Subcutaneous abdominal adipose tissue (tissue), 5 donors: Measurements from ENCODE around the gene UBA5.

Experiments used
- H3K27ac ChIP-seq: one replicate; pipeline ENCODE4 v1.7.0; 2013; ENCODE audit warnings: low read depth, mild to moderate bottlenecking, inconsistent platforms, low read length, moderate library complexity
- H3K27me3 ChIP-seq, 5 donors: one replicate each; pipeline ENCODE4 v1.7.0; 2013; ENCODE audit warnings: low read length in 5 of 5, inconsistent platforms in 1 of 5; ENCODE audit not compliant: control insufficient read depth in 5 of 5, insufficient read depth in 4 of 5
- H3K36me3 ChIP-seq, 5 donors: one replicate each; pipeline ENCODE4 v1.7.0; 2013; ENCODE audit warnings: low read length in 5 of 5; ENCODE audit not compliant: control insufficient read depth in 5 of 5, insufficient read depth in 5 of 5
- H3K4me1 ChIP-seq, 5 donors: one replicate each; pipeline ENCODE4 v1.7.0; 2013; ENCODE audit warnings: low read length in 5 of 5, mild to moderate bottlenecking in 3 of 5, moderate library complexity in 1 of 5; ENCODE audit not compliant: control insufficient read depth in 5 of 5, insufficient read depth in 5 of 5
- H3K4me3 ChIP-seq, 5 donors: one replicate each; pipeline ENCODE4 v1.7.0; 2013; ENCODE audit warnings: low read length in 5 of 5, low read depth in 1 of 5
- H3K9ac ChIP-seq, 5 donors: one replicate each; pipeline ENCODE4 v1.7.0; 2013; ENCODE audit warnings: low read length in 5 of 5, mild to moderate bottlenecking in 4 of 5, moderate library complexity in 3 of 5
- H3K9me3 ChIP-seq, 5 donors: one replicate each; pipeline ENCODE4 v1.7.0; 2013; ENCODE audit warnings: low read length in 5 of 5; ENCODE audit not compliant: control insufficient read depth in 5 of 5
- donor health status: healthy.
- donor health status: healthy.
- donor health status: healthy.
- donor health status: healthy.
- donor health status: healthy.

UBA5 gene

DNA sequence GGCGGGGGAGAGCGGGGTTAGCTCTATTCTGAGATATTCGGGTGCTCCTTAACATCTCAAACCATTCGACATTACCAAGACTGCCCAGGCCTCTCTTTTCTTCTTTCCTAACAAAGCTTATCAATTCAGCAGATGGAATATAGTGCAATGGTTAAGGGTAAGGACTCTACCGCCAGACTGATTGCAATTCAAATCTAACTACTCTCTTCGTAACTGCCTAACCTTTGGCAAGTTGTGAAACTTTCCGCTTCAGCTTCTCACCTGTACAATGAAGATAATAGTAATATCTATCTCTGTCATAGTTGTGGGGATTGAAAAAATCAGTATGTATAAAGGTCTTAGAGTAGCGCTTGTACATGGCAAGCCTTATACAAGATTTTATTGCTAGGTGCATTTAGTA, 972 bp downstream of the UBA5 start:
- Histone ChIP-seq H3K9ac (peak overlapping the region; percentile 69 to 93 (median 89)), H3K4me3 (peak overlapping the region; percentile 77 to 97 (median 92)), H3K27ac (peak overlapping the region; percentile 92), H3K27me3 (no peaks in the 10 kb centered on the region), H3K36me3 (no peaks in the 10 kb centered on the region), H3K4me1 (peaks cover 3 to 43% (median 34%) of the 10 kb centered on the region in 5 donors), H3K9me3 (no peaks in the 10 kb centered on the region)

DNA sequence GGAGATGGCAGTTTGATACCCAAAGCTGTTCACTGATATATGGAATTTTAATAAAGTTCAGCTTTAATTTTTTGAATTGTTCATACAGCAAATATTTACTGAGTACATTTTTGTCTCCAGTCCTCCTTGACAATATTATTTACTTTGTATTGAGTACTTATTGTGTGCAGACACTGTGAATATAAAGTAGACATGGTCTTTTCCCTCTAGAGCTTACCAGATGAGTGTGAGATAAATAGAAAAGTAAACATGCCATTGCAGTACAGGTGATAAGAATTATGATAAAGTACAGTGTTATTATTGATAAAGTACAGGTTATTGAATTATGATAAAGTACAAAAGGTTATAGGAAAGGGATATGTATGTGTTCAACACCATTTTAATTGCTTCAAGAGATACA, 2.1 kb downstream of the UBA5 start:
- no peak overlapping the region for H3K4me3 ChIP-seq
- no peaks in the 10 kb centered on the region for H3K9me3 ChIP-seq
- no peaks in the 10 kb centered on the region for H3K27me3 ChIP-seq
- H3K36me3 ChIP-seq: peaks cover 4 to 6% (median 5%) of the 10 kb centered on the region in 5 donors
- H3K9ac ChIP-seq: no peak overlapping the region
- H3K4me1 ChIP-seq: peaks cover 3 to 39% (median 32%) of the 10 kb centered on the region in 5 donors
- no peak overlapping the region for H3K27ac ChIP-seq

DNA sequence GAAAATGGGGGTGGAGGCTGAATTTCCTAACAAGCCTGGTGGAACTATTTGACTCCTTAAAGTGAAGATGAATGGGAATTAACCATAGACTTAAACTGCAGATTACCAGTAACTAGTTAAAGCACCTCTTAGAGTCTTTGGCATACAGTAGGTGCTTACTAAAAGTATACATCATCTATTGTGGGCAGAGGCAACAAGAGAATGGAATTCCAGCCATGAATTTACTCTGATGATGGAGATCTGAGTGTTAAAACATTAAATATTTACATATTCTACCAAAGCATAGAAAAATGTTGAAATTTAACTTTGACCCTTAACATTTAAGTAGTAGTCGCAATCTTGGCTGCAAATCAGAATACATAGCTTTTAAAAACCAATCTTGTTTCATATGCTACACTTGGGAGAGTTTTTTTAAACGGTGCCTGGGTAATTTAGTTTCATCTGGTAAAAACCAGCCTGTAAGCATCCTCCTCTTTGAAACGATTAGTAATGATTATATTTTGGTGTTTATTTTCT, 5.2 kb downstream of the UBA5 start:
- no peak overlapping the region for H3K27ac ChIP-seq
- H3K4me1 ChIP-seq: peaks cover 3 to 20% (median 19%) of the 10 kb centered on the region in 5 donors
- no peaks in the 10 kb centered on the region for H3K27me3 ChIP-seq
- H3K4me3 ChIP-seq: no peak overlapping the region
- H3K9ac ChIP-seq: no peak overlapping the region
- peaks cover 5 to 7% (median 7%) of the 10 kb centered on the region in 5 donors for H3K36me3 ChIP-seq
- H3K9me3 ChIP-seq: no peaks in the 10 kb centered on the region

DNA sequence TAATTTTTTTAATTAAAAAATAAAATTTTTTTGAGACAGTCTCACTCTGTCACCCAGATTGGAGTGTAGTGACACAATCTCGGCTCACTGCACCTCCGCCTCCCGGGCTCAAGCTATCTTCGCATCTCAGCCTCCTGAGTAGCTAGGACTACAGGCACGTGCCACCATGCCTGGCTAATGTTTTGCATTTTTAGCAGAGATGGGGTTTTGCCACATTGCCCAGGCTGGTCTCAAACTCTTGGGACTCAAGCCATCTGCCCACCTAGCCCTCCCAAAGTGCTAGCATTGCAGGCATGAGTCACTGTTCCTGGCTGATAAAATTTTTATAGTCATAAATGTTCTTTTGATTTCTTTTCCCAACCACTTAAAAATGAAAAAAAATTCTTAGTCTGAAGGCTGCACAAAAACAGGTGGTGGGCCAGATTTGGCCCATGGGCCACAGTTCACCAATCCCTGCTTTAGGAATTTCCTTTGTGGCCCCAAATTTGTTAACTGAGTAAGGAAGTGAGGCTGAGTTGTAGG, 9.2 kb downstream of the UBA5 start:
- Histone ChIP-seq H3K27me3 (no peaks in the 10 kb centered on the region), H3K4me3 (no peak overlapping the region), H3K9ac (no peak overlapping the region), H3K36me3 (peaks cover 18 to 31% (median 26%) of the 10 kb centered on the region in 5 donors), H3K9me3 (no peaks in the 10 kb centered on the region), H3K4me1 (peaks cover 0 to 3% (median 0%) of the 10 kb centered on the region in 5 donors), H3K27ac (no peak overlapping the region)

DNA sequence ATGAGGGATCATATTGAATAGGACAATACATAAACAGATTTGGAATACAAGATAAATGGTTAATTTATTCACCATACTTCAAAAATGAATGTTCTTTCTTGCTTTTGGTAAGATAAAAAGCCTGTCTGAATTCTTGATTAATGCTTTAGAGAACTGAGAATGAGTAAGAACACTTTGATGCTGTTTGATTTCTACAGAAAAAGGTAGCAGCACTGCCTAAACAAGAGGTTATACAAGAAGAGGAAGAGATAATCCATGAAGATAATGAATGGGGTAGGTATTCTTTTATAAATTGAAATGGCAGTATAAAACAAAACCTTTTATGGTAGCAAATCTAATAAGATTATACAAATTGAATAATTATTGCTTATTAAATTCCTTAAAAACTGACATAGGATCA, 15.3 kb downstream of the UBA5 start:
- no peaks in the 10 kb centered on the region for H3K4me1 ChIP-seq
- peaks cover 32 to 64% (median 59%) of the 10 kb centered on the region in 5 donors for H3K36me3 ChIP-seq
- no peak overlapping the region for H3K4me3 ChIP-seq
- no peak overlapping the region for H3K9ac ChIP-seq
- no peaks in the 10 kb centered on the region for H3K27me3 ChIP-seq
- no peak overlapping the region for H3K27ac ChIP-seq
- no peaks in the 10 kb centered on the region for H3K9me3 ChIP-seq

DNA sequence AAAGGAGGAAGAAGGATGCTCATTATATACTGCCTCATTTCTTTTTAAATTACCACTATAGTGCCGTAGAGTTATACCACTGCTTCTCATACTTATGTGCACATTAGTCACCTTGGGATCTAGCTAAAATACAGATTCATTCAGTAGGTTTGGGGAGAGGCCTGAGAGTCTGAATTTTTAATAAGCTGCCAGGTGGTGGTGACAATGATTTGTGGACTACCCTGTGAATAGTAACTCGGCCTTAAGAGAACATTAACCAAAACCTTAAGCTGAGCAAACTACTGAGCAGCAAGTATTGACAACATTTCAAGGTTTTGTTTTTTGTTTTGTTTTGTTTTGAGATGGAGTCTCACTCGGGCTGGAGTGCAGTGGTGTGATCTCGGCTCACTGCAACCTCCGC, 19.8 kb downstream of the UBA5 start:
- Histone ChIP-seq H3K9ac (no peak overlapping the region), H3K27ac (no peak overlapping the region), H3K4me3 (no peak overlapping the region), H3K36me3 (peaks cover 27 to 75% (median 60%) of the 10 kb centered on the region in 5 donors), H3K9me3 (no peaks in the 10 kb centered on the region), H3K27me3 (no peaks in the 10 kb centered on the region), H3K4me1 (no peaks in the 10 kb centered on the region)

DNA sequence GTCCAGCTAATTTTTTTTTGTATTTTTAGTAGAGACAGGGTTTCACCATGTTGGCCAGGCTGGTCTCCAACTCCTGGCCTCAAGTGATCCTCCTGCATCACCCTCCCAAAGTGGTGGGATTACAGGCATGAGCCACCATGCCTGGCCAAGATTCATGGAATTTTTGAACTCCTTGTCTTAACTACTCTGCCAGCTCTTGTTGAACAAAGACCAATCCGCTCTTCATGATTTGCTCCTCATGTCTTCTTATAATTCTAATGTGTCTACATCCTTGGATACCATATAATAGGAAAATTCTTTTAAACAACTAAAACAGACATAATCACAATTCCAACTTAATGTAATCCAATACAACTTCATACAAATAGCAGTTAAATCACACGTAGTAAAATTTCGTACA, 21.3 kb downstream of the UBA5 start:
- Histone ChIP-seq H3K9ac (no peak overlapping the region), H3K4me3 (no peak overlapping the region), H3K4me1 (no peaks in the 10 kb centered on the region), H3K27me3 (no peaks in the 10 kb centered on the region), H3K36me3 (peaks cover 32 to 74% (median 51%) of the 10 kb centered on the region in 5 donors), H3K9me3 (no peaks in the 10 kb centered on the region), H3K27ac (no peak overlapping the region)

DNA sequence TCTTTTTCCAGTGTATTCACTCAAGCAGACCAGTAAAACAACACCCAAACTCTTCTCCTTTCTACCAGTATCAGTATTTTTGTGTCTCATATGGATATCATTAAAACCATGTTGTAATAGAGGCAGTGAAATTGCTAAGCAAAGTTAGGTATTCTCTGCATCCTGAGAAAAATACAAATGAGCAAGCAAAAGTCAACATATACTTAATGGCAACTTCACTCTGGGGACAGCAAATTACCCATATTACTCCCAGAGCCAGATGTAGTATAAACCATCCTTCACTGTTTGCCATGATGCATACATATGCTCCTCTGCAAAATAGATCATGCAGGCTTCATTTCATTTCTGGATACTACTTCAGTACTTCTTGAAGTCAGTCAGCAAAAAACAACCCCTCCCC, 22.1 kb downstream of the UBA5 start:
- Histone ChIP-seq H3K4me3 (no peak overlapping the region), H3K36me3 (peaks cover 32 to 67% (median 45%) of the 10 kb centered on the region in 5 donors), H3K27ac (no peak overlapping the region), H3K27me3 (no peaks in the 10 kb centered on the region), H3K9ac (no peak overlapping the region), H3K9me3 (no peaks in the 10 kb centered on the region), H3K4me1 (no peaks in the 10 kb centered on the region)

DNA sequence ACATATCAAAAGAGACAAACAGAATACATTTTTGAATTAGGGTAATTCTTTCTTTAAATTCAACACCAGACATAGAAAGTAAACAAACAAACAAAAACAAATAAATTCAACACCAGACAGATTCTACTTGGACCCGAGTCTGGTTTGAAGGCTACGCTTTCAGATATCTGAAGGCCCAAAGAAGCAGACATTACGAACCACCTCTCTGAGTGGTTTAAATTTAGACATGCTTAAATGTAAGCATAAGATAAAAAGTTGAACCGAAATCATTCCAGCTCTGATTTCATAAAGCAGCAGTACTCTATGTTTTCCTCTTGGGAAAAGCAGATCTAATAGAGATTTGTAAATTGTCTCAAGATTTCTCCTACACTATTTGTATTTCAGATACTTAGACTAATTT, 29.9 kb downstream of the UBA5 start:
- Histone ChIP-seq H3K36me3 (peaks cover 63 to 80% (median 73%) of the 10 kb centered on the region in 5 donors), H3K27ac (no peak overlapping the region)

DNA sequence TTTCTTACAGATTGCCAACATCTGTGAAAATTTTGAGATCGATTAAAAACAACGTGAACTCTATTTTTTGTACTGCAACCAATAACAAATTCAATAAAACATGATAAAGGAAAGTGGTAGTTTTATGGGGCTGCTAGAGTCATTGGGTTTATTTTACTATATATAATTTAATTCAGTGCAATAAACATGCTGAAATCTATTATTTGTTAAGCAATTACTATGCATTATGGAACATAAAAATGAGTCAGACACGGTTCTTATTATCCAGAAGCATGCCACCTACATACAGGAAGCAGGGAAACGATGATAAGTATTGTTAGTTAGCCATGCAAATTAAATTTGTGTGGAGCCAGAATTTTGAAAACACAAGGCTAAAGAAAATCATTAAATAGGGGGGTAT, 34.9 kb downstream of the UBA5 start:
- no peak overlapping the region for H3K9ac ChIP-seq
- H3K27ac ChIP-seq: no peak overlapping the region
- no peaks in the 10 kb centered on the region for H3K9me3 ChIP-seq
- no peaks in the 10 kb centered on the region for H3K4me1 ChIP-seq
- H3K36me3 ChIP-seq: peaks cover 67 to 89% (median 73%) of the 10 kb centered on the region in 5 donors
- H3K4me3 ChIP-seq: no peak overlapping the region
- H3K27me3 ChIP-seq: no peaks in the 10 kb centered on the region

More for the DNA sequence above, 29.9 kb downstream of the UBA5 start:
- no peak overlapping the region for H3K9ac ChIP-seq
- no peaks in the 10 kb centered on the region for H3K4me1 ChIP-seq
- H3K27me3 ChIP-seq: no peaks in the 10 kb centered on the region
- H3K9me3 ChIP-seq: no peaks in the 10 kb centered on the region
- no peak overlapping the region for H3K4me3 ChIP-seq
